Middle frontal gyrus (tissue), 1 donor: ENCODE results near the gene SLC25A10.
"Not testable (repeated sequence)": the region's sequence is repeated elsewhere in the genome, so short reads cannot be mapped to it uniquely, and the experiment has no call there.

Experiments
- DNase-seq: peaks from one replicate; pipeline ENCODE4 v3.0.0-alpha.2; 2015; ENCODE audit warnings: low spot score; ENCODE audit errors: extremely low spot score

SLC25A10 gene

GRCh38 chr17:81711814-81712467 lies at the start of gene SLC25A10:
Gene SLC25A10, plus strand, starts transcription at chr17:81712284. Its CDS starts 143 bp downstream, at chr17:81712427.
- peak; percentile 56 for DNase-seq

GRCh38 chr17:81664051-81664470 lies 48.0 kb upstream of the SLC25A10 start:
- no peak for DNase-seq

- DNase-seq = no peak
Measured at GRCh38 chr17:81665205-81666091, 46.6 kb upstream of the SLC25A10 start.

- DNase-seq = no peak
Measured at GRCh38 chr17:81666092-81666341, 46.1 kb upstream of the SLC25A10 start.

GRCh38 chr17:81666342-81667191 lies 45.5 kb upstream of the SLC25A10 start, which contains the start of the genes CCDC137 and OXLD1:
Gene CCDC137, plus strand, starts transcription at chr17:81666737. Its CDS starts 30 bp downstream, at chr17:81666767.
Gene OXLD1, minus strand, starts transcription at chr17:81666605. Its CDS starts 28 bp downstream, at chr17:81666577.
- DNase-seq = peak; percentile 94

GRCh38 chr17:81667754-81668153 lies 44.3 kb upstream of the SLC25A10 start:
- DNase-seq = no peak

GRCh38 chr17:81672504-81672903 lies 39.6 kb upstream of the SLC25A10 start:
- no peak for DNase-seq

GRCh38 chr17:81672954-81673353 lies 39.1 kb upstream of the SLC25A10 start:
- no peak for DNase-seq

- no peak for DNase-seq
Measured at GRCh38 chr17:81673561-81674258, 38.4 kb upstream of the SLC25A10 start.

- DNase-seq = not testable (repeated sequence)
Measured at GRCh38 chr17:81675515-81676221, 36.4 kb upstream of the SLC25A10 start.

- DNase-seq = no peak
Measured at GRCh38 chr17:81676906-81677305, 35.2 kb upstream of the SLC25A10 start.

- DNase-seq = no peak
Measured at GRCh38 chr17:81680150-81680549, 31.9 kb upstream of the SLC25A10 start.

- DNase-seq = no peak
Measured at GRCh38 chr17:81681672-81682071, 30.4 kb upstream of the SLC25A10 start.

GRCh38 chr17:81682565-81683207 lies 29.4 kb upstream of the SLC25A10 start:
- no peak for DNase-seq

GRCh38 chr17:81683208-81683583 lies 28.9 kb upstream of the SLC25A10 start:
- no peak for DNase-seq

- peak; percentile 98 for DNase-seq
Measured at GRCh38 chr17:81683584-81684441, 28.3 kb upstream of the SLC25A10 start, which contains the start of the genes ARL16 and HGS. Gene ARL16, minus strand, starts transcription at chr17:81683797. Its CDS starts 44 bp downstream, at chr17:81683753. Gene HGS, plus strand, starts transcription at chr17:81684011. Its CDS starts 56 bp downstream, at chr17:81684067.

GRCh38 chr17:81684442-81684911 lies 27.6 kb upstream of the SLC25A10 start:
- no peak for DNase-seq

GRCh38 chr17:81685108-81685507 lies 27.0 kb upstream of the SLC25A10 start:
- no peak for DNase-seq

- DNase-seq = no peak
Measured at GRCh38 chr17:81686614-81687013, 25.5 kb upstream of the SLC25A10 start.
